Effector CD8-positive, alpha-beta T cell (primary cell): ENCODE results near the gene CEACAM6.

Experiments used
- DNase-seq: peaks from one replicate; lab custom pipeline; 2025; lab: John Stamatoyannopoulos, UW

The CEACAM6 gene

DNA sequence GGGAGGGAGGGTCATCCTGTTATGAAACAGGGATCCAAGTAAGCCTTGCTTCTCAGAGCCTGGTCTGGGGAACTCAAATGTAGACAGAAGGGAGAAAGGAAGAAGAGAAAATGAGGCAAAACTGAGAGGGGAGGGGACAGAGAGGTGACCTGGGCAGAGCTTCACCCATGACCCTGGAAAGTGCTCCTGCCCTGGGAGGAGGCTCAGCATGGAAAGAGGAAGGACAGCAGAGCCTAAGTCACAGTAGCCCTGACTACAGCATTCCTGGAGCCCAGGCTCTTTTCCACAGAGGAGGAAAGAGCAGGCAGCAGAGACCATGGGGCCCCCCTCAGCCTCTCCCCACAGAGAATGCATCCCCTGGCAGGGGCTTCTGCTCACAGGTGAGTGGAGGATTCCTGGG, 41.0 kb downstream of the CEACAM6 start, which contains the start of gene CEACAM3:
Gene CEACAM3 (plus strand): TSS at position 226 of the 400 bp plus-strand sequence. CDS start 91 bp downstream, at position 317.
- no peak for DNase-seq

DNA sequence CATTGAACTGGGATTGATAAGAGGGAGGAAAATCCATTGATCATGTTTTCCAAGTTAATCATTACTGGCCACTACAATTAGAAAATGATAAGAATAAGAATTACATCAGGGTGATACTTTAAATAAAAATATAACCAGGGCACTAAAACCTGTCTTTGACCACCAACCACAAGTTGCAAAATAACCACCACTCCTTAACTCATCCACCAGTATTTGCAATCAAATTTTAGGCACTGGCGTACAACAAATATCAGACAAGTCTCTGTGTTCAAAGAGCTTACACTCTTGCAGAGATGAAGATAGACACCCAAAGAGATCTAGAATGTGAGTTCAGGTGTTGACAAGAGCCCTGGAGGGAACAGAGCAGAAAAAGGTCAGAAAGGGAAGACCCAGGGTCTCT, 41.6 kb downstream of the CEACAM6 start:
- no peak for DNase-seq

DNA sequence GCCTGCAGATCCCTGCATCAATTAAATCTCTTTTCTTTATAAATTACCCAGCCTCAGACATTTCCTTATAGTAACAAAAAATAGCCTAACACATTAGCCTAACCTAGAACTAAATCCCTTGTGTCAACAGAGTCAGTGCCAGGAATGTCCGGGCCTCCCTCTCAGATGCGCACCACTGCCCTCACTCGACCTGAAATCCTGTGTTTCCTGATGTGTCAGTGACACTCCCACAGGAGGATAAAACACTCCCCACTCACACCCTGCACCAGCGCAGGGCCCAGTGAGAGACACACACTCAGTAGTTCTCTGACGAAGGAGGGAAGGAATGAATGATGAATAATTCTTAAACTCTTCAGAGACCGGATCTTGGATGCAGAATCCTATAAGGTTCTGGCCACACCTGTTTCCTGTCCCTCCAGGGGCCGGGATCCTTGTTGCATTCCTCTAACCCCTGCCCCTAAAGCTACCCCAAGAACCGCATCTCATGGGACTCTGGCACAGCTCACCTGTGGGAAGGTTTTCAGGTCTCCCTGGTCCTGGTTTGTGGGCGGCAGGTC, 44.2 kb downstream of the CEACAM6 start:
- DNase-seq = no peak

DNA sequence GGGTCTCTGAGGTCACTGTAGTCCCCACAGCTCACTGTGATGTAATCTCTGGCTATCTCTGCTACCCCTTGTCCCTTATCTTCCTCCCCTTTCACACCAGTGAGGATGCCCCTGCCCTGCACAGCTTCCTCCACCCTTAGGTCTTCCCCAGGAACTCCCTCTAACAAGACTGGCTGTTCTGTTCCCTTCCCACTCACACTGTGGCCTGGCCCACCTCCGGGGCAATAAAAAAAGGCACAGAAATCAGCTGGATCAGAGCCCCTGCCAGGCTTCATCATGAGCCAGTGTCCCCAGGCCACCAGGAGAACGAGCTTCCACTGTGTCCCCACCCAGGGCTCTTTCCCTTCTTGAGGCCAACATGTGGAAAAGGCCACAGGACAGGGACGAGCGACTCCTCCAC, 45.7 kb downstream of the CEACAM6 start:
- no peak for DNase-seq

DNA sequence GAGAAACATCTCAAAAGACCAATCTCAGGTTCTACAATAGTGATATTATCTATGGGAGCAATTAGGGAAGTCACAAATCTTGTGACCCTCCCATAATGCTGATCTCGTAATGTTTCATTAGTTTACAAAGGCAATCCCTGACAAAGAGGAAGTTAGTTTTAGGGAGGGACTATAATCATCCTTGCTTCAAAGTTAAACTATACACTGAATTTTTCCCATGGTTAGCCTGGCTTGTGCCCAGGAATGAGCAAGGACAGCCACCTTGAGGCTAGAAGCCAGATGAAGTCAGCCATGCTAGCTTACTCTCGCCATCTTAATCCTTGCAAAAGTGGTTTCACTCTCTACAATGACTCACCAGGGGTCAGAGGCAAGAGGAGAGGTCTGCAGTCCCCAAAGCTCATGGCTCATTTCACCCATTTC, 46.5 kb downstream of the CEACAM6 start:
- DNase-seq = no peak

DNA sequence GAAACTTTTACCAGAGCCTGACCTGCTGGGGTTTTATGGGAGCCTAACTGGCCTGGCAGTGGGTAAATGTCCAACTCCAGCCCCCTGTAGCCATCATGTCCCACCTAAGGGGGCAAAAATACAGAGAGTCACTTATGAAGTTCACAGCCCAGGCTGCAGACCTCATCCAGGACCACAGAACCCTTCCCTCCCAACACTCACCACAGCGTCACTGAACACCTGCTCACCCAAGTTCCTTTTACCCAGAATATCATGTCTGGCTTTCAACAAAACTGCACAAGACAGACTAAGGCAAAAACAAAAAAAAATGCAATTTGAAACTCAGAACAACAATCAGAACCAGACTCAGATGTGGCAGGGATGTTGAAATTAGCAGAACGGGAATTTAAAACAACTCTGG, 47.4 kb downstream of the CEACAM6 start:
- DNase-seq = no peak

DNA sequence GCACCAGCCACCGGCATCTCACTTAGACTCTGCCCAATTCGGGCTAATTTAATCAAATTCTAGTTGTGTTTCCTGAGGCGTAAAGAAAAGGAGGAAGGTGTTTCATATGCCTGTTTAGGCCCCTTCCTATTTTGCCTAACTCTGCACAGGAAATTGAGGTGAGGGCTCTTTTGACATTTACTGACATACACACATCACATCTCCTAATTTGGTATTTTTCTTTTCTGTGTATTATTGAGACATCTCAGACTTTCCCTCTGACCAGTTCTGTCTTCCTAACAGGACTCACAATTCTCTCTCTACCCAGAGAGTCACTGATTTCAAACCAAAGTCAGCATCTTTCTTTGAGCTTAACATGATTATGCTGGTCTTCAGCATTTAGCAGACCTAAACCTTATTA, 49.0 kb downstream of the CEACAM6 start:
- DNase-seq = no peak

DNA sequence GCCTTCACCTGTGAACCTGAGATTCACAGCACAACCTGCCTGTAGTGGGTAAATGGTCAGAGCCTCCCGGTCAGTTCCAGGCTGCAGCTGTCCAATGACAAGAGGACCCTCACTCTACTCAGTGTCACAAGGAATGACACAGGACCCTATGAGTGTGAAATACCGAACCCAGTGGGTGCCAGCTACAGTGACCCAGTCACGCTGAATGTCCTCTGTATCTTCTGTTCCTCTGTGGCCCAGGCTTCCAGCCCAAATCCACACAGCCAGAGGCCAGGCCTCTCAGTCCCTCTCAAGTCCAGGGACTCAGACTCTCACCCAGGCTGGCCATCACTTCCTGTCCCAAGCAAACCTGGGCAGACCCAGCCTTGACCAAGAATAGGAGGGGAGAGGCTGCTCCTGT, 51.8 kb downstream of the CEACAM6 start:
- no peak for DNase-seq

DNA sequence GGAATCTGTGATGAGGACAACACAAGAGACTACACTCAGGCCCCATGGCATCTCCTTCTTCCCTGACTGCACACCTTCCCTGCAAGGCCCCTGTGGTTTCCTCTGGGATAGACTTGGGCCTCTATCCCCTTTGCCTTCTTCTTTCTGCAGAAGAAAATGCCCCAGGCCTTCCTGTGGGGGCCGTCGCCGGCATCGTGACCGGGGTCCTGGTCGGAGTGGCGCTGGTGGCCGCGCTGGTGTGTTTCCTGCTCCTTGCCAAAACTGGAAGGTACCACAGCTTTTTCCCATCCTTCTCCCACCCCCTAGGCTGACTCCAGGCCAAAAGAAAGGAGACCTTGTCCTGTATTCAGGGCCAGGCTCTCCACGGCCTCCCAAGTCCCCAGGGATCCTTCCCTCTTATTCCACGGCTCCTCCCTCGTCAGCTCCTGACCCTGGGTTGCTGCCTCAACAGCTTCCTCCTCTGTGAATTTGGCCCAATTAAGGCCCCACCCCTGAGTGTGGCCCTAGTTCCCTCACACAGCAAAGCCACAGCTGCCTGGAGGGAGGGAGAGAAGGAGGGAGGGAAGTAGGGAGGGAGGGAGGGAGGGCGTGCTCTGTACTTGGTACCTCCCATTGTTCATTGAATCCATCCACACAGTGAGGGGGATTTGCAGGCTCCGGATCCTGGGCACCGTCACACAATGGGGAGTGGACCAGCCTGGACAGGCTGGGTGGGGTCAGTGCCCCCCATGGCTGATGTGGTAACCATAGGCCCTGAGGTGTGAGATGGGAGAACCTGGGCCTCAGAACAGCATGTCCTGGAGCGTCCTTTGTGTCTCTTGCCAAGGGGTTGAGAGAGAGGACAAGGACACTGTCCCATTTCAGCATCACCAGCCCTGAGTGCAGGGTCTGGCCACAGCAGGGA, 53.6 kb downstream of the CEACAM6 start:
- DNase-seq = no peak

DNA sequence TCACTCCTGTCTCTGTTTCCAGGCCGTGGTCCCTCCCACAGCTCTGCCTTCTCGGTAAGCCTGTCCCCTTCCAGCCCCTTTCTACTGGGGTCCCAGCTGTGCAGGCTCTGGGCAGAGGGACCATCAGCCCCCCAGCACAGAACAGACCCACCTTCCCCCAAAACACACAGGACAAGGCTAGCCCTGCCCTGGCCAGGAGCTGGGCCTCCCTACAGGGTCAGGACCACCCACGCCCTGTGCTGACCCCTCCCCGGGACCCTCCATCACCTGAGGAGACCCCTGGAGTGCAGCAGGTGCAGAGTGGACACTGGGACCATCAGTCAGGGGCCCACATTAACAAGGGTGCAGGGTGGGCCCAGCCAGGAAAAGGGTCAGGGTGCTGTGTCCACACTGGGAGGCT, 55.0 kb downstream of the CEACAM6 start:
- no peak for DNase-seq

DNA sequence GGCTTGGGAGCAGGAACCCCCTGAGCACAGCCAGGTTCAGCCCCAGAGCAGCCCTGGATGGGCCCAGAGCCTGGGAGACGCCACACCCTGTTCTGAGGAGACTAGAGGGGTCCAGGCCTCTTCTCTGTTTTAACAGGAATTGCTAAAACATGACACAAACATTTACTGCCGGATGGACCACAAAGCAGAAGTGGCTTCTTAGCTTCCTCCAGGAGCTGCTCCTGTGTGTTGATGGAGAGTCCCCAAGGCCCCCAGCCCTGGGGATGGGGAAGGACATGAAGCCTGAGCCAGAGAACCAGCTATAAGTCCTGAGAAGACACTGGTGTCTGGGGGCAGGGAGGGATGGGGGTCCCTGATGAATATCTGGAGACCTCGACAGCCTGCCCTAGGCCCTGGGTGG, 55.7 kb downstream of the CEACAM6 start:
- no peak for DNase-seq

DNA sequence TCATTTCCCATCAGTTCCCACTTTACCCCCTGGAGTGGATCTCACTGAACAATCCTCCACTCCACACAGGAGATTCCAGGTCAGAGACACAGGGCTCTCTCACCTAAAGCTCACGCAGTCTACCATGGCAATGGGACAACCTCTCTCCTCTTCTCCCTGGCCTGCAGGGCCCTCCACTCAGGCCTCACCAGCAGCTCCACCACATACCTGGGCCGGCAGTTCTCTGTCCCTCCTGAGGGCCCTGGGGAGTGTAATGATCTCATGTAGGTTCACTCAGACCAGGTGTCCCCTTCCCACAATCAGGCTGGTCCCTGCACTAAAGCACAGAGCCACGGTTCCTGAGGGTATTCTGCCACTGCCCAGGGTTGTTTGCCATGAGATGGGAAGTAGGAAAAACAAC, 56.7 kb downstream of the CEACAM6 start:
- DNase-seq = no peak

DNA sequence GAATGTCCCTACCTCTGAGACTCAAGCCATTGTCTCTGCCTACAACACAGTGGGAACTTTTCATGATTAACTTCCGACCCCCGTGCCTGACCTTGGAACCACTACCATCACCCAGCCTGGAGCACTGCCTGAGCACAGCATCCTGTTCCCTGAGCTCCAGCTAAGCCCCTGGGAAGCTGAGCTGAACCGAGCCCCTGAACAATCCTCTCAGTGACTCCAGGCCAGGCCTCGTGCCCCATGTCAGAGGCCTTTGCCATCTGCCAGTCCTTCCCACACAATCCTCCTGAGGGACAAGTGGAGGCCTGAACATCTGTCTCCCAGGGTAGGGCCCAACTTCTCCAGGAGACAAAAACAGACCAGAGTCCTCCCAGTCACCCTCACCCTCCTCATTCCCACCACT, 58.6 kb downstream of the CEACAM6 start:
- no peak for DNase-seq

DNA sequence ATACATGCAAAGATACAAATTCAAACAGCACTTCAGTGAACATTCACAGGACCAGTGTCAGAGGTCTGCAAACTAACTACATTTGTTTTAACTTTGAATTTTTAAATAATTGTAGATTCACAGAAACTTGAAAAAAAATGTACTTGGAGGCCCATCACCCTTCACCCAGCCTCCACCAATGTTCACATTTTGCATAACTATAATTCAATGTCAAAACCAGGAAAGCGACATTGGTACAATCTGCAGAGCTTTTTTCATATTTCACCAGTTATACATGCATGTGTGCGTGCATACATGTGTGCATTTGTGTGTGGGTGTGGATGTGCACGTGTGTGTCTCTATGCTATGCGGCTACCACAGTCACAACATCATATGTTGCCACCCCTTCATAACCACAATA, 60.0 kb downstream of the CEACAM6 start:
- no peak for DNase-seq

DNA sequence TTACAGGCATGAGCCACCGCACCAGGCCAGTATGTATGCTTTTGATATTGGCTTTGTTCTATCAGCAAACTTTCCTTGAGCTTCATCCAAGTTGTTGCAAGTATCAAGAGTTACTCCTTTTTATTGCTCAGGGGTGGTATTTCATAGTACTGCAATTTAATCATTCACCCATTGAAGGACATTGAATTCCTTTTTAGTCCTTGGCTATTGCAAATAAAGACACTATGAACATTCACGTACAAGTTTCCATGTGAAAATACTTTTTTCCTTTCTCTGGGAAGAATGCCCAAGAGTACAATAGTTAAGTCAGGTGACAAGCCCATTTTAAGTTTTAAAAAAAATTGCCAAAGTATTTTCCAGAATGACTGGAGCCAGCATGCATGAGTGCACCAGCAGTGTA, 61.4 kb downstream of the CEACAM6 start:
- no peak for DNase-seq

DNA sequence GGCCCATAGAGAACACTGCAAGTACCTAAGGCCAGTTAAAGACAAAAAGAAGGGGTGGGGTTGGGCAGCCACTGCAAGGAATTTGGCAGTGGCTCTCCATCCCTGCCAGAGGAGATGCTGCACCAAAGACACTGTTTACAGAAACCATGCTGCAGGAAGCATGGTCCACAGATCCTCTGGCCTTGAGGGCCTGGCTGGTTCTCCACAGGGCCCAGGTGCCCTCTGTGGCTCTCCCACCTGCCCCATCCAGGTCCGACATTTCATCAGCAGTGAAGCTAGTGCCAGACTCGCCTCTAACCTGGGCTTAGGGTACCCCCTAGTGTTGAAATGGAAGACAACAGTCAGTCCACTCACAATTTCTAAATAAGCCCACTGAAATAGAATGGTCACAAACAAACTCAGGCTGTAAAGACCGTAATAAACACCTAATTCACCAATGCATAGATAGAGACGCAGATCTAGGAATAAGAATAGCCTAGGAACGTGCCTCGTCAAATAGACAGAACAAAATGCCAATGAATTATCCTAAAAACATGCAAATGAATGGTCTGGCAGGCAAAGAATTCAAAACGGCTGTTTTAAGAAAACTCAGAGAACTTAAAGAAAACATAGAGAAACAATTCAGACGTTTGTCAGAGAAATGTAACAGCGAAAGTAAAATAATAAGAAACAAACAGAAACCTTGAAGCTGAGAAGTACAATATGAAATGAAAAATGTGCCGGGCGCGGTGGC, 65.8 kb downstream of the CEACAM6 start:
- DNase-seq = peak; percentile 5
